Mucosa of descending colon (tissue), 3 donors: ENCODE results near the gene GPR27. TPM values are rescaled to one million over a fixed set of nuclear protein-coding genes. Genes with fewer than 3 reads are reported as not detected.

ENCODE experiments used
- ATAC-seq: fragments of 200-7000 bp; cut with Tn5 transposase; one replicate; pipeline ENCODE4 v1.9.1; 2020; ENCODE audit warnings: mild to moderate bottlenecking, moderate library complexity
- DNase-seq, 3 donors: peaks; one replicate each; pipeline ENCODE4 v3.0.0-alpha.2; 2020
- H3K36me3 ChIP-seq: fragments of 200-600 bp; one replicate; pipeline ENCODE4 v1.8.0; 2021; ENCODE audit warnings: low read depth, mild to moderate bottlenecking
- H3K4me1 ChIP-seq: fragments of 200-600 bp; one replicate; pipeline ENCODE4 v1.8.0; 2021; ENCODE audit warnings: low read depth, mild to moderate bottlenecking
- H3K4me3 ChIP-seq: fragments of 200-600 bp; one replicate; pipeline ENCODE4 v1.8.0; 2021; ENCODE audit warnings: mild to moderate bottlenecking
- H3K9me3 ChIP-seq: fragments of 200-600 bp; one replicate; pipeline ENCODE4 v1.8.0; 2021; ENCODE audit warnings: mild to moderate bottlenecking
- intact Hi-C, 2 donors: fragments of 100-400 bp; cut with DNase I in 1 of 2; cut with micrococcal nuclease in 1 of 2; formaldehyde crosslinking; loops; one replicate each; pipeline versions ENCODE4 v1.11.0 to v1.11.1; 2022; cut with DNase I, micrococcal nuclease
- total RNA-seq, 3 donors: library from RNA; stranded (reverse); fragmentation: NEBNext Ultra II Directional in 2 of 3; extraction: Animal tissue kit (Norgen Biotek cat#: 25700) in 2 of 3; gene quantifications; one replicate each; pipeline versions ENCODE4 v1.2.1 to v1.2.4, GENCODE V29; 2021 to 2023
- TF ChIP-seq, protein P1 (sequence below): fragments of 200-600 bp; IDR thresholded peaks from one replicate; pipeline ENCODE4 v1.8.0; 2022; ENCODE audit warnings: antibody characterized with exemption, mild to moderate bottlenecking
- donor health status: DM: no; HTN: no; CAD: no; lungs with moderate emphysema.
- donor health status: DM: no; HTN: no; CAD: no.
- donor health status: DM: no; HTN: yes; CAD: no.

GPR27 gene
- total RNA-seq, 3 donors from 2014 or later, result 0.14 to 2.1 (median 0.39) TPM

DNA sequence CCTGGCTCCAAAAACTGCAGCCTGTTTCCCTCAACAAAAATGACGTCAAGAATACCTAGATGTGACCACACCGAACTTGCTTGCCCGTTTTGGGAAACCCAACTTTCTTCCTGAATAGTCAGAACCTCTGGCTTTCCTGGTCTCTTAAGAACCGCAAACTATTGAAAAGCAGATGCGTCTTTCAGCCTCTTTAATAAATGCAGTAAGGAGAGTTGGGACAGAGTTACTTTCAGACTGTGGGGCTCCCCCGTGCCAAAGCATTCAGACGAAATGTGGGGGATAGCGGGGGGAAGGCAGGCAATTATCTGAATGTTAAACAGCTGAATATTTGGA, 32.5 kb downstream of the GPR27 start:
- Histone ChIP-seq H3K9me3 (no peaks in the 10 kb centered on the region), H3K36me3 (no peaks in the 10 kb centered on the region), H3K4me3 (no peak overlapping the region), H3K4me1 (peaks cover 8% of the 10 kb centered on the region)
- no peak for DNase-seq
- intact Hi-C loops, result no loop called here
- ATAC-seq, result no peak
- TF ChIP-seq, protein P1, sequence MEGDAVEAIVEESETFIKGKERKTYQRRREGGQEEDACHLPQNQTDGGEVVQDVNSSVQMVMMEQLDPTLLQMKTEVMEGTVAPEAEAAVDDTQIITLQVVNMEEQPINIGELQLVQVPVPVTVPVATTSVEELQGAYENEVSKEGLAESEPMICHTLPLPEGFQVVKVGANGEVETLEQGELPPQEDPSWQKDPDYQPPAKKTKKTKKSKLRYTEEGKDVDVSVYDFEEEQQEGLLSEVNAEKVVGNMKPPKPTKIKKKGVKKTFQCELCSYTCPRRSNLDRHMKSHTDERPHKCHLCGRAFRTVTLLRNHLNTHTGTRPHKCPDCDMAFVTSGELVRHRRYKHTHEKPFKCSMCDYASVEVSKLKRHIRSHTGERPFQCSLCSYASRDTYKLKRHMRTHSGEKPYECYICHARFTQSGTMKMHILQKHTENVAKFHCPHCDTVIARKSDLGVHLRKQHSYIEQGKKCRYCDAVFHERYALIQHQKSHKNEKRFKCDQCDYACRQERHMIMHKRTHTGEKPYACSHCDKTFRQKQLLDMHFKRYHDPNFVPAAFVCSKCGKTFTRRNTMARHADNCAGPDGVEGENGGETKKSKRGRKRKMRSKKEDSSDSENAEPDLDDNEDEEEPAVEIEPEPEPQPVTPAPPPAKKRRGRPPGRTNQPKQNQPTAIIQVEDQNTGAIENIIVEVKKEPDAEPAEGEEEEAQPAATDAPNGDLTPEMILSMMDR, result no peak

DNA sequence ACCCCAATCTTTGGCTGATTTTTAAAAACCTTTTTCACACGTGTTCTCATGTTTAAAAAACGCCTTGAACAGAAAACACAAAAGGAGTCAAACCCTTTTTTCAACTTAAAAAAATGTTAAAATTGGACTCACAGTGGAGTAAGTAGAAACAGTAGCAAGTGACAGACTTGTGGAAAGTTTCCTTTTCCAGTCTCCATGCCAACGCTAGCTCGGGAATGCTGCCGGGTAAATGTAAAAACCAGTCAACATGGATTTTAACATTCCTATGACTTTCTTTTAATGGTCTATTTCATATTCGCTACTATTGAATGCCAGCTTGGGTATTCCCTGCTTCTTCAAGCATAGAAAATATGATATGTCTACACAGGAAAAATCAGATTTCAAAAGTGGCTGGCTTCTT, 32.9 kb downstream of the GPR27 start:
- H3K4me1 ChIP-seq, result peaks cover 8% of the 10 kb centered on the region
- no peak for DNase-seq
- no peaks in the 10 kb centered on the region for H3K9me3 ChIP-seq
- H3K36me3 ChIP-seq, result no peaks in the 10 kb centered on the region
- H3K4me3 ChIP-seq, result no peak overlapping the region
- intact Hi-C loops, result no loop called here
- TF ChIP-seq, protein P1, result no peak
- no peak for ATAC-seq

DNA sequence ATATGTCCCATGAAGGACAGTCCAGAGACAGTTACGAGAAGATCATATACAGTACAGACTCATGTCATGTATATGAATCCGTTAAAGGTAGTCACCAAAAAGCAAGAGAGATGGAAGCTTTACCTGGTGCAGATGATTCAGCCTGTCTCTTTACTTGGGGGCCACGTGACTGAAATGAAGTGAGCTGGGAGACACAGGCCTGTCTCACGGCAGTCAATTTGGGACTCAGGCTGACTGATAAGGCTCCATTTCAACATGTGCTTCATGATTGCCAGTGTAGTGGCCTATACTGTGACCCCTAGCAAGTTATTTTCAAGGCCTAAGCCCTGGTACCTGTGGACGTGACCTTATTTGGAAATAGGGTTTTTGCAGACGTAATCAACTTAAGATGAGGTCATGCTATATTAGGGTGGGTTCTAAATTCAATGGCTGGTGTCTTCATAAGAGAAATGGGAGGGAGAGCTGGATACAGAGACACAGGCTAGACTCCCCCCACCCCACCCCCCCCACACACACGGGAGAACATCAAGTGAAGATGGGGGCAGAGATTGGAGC, 34.3 kb downstream of the GPR27 start:
- TF ChIP-seq, protein P1, result no peak
- Histone ChIP-seq H3K9me3 (no peaks in the 10 kb centered on the region), H3K4me3 (no peak overlapping the region), H3K36me3 (no peaks in the 10 kb centered on the region), H3K4me1 (peaks cover 8% of the 10 kb centered on the region)
- ATAC-seq (no peak), DNase-seq (no peak)
- intact Hi-C loops, result no loop called here

DNA sequence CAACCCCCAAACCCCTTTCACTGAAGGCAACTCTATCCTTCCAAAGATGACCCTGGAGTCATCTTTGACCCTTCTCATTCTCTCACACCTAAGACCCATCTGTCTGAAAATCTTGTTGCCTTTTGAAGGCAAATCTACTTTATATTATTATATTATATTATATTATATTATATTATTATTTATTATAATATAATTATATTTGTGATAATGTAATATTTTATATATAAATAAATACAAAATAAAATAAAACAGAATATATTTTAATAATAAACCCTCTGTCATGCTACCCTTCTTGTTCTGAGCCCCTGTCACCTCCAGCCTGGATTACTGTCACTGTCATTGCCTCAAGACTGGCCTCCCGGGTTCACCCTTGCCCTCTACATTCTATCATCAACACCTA, 36.3 kb downstream of the GPR27 start:
- TF ChIP-seq, protein P1, result no peak
- Histone ChIP-seq H3K4me3 (no peak overlapping the region), H3K4me1 (peaks cover under 1% of the 10 kb centered on the region), H3K9me3 (no peaks in the 10 kb centered on the region), H3K36me3 (no peaks in the 10 kb centered on the region)
- no peak for DNase-seq
- ATAC-seq, result no peak
- intact Hi-C loops, result no loop called here

DNA sequence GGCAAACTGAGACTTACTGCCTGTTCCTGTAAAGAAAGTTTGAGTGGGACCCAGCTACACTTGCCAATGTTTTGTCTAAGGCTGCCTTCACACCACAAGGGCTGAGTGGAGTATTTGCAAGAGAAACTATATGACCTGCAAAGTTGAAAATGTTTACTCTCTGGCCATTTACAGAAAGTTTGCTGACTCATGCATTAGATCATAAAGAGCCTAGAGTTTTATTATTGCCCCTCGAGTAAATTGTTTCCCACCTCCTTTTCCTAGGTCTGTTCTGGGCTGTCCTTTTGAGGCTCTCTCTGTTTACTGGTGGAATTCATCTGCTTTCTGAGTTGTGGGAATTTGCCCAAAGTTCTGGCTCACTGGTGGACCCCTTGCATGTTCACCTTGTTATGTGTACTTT, 38.0 kb downstream of the GPR27 start:
- DNase-seq, result no peak
- ATAC-seq, result no peak
- H3K36me3 ChIP-seq, result no peaks in the 10 kb centered on the region
- H3K9me3 ChIP-seq, result no peaks in the 10 kb centered on the region
- TF ChIP-seq, protein P1, result no peak
- no peaks in the 10 kb centered on the region for H3K4me1 ChIP-seq
- intact Hi-C loops, result no loop called here
- no peak overlapping the region for H3K4me3 ChIP-seq

DNA sequence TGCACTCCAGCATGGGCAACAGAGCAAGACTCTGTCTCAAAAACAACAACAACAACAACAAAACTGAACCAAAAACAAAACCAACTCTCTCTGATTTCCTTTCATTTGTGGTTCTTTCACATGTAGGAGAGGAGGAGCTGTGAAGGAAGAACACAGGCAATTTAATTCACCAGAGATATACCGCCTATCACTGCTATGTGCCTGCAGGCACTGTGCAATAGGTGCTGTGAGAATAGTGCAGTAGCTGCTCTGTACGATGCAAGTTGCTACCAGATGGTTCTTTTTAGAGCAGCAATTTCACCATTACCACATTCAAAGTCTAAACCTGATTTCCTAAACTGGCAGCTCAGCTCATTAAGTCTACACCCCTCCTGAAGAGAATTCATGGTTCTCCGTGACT, 42.6 kb downstream of the GPR27 start:
- Histone ChIP-seq H3K4me3 (no peak overlapping the region), H3K4me1 (no peaks in the 10 kb centered on the region), H3K36me3 (no peaks in the 10 kb centered on the region), H3K9me3 (no peaks in the 10 kb centered on the region)
- DNase-seq (no peak), ATAC-seq (no peak)
- intact Hi-C loops, result no loop called here
- TF ChIP-seq, protein P1, result no peak
